Astrocyte of the cerebellum (primary cell): ENCODE results near the gene RAPH1.
A peak's percentile ranks its signal among the peaks of the same experiment; 100 is the strongest.

Source experiments
- DNase-seq: peaks from one replicate; pipeline ENCODE4 v3.0.0-alpha.2; 2011; ENCODE audit warnings: low read depth
- H3K4me3 ChIP-seq: 2 replicates; pipeline ENCODE4 v1.5.1; 2011; ENCODE audit warnings: mild to moderate bottlenecking, low read depth, low read length, moderate library complexity
- CTCF ChIP-seq: IDR thresholded peaks from 2 replicates; pipeline ENCODE4 v1.5.1; 2012; ENCODE audit warnings: low read length, low read depth, moderate library complexity, mild to moderate bottlenecking; ENCODE audit errors: missing control alignments
- in situ Hi-C: cut with HindIII; loops from 2 replicates; pipeline ENCODE4 v1.10.0; 2017; ENCODE audit warnings: low sequenced_read_pairs

Gene RAPH1

GRCh38 chr2:203412546-203413331 lies 122.4 kb downstream of the RAPH1 start:
- DNase-seq = no peak
- in situ Hi-C loops = no loop called here
- H3K4me3 ChIP-seq = no peak overlapping the region
- no peak for TF ChIP-seq CTCF

GRCh38 chr2:203407496-203407895 lies 127.6 kb downstream of the RAPH1 start:
- H3K4me3 ChIP-seq = no peak overlapping the region
- no peak for TF ChIP-seq CTCF
- in situ Hi-C loops = no loop called here
- DNase-seq = no peak

- in situ Hi-C loops = no loop called here
- DNase-seq = peak; percentile 44
- no peak for TF ChIP-seq CTCF
- H3K4me3 ChIP-seq = no peak overlapping the region
These were observed 130.1 kb downstream of the RAPH1 start for GRCh38 chr2:203404996-203405395.

- no peak for DNase-seq
- in situ Hi-C loops = no loop called here
- TF ChIP-seq CTCF = no peak
- H3K4me3 ChIP-seq = no peak overlapping the region
These were observed 134.1 kb downstream of the RAPH1 start for GRCh38 chr2:203400805-203401585.

- in situ Hi-C loops = no loop called here
- no peak for DNase-seq
- TF ChIP-seq CTCF = no peak
- no peak overlapping the region for H3K4me3 ChIP-seq
These were observed 136.1 kb downstream of the RAPH1 start for GRCh38 chr2:203399031-203399430.

- TF ChIP-seq CTCF = peak; percentile 40
- in situ Hi-C loops = no loop called here
- H3K4me3 ChIP-seq = no peak overlapping the region
- no peak for DNase-seq
These were observed 138.4 kb downstream of the RAPH1 start for GRCh38 chr2:203396667-203397066.
